Measurements from ENCODE around the gene PROCR. TPM values are rescaled to one million over a fixed set of nuclear protein-coding genes. Genes with fewer than 3 reads are reported as not detected.

PROCR gene
- total and polyA plus RNA-seq, 9 of the 15 experiments (the other 6 are each of a cell fraction or from before 2014, with no cell fraction given) = 1.6 to 7.1 (median 4.0) TPM

- TF ChIP-seq RBM14 (IDR thresholded peaks at IDR 0.05; ENCODE audit: borderline replicate concordance, insufficient read depth, low read depth, low read length) = no peak
- TF ChIP-seq CHD4 (IDR thresholded peaks at IDR 0.05; ENCODE audit: insufficient read depth, insufficient replicate concordance, low read depth, low read length, poor library complexity, severe bottlenecking) = no peak
- no peak for TF ChIP-seq RREB1 (CRISPR knock-in tag; IDR thresholded peaks at IDR 0.05)
- no peak for TF ChIP-seq KAT8 (IDR thresholded peaks at IDR 0.05; ENCODE audit: low read depth)
- no peak for TF ChIP-seq ZFPM2 (CRISPR knock-in tag; IDR thresholded peaks at IDR 0.05)
- TF ChIP-seq, protein P1, sequence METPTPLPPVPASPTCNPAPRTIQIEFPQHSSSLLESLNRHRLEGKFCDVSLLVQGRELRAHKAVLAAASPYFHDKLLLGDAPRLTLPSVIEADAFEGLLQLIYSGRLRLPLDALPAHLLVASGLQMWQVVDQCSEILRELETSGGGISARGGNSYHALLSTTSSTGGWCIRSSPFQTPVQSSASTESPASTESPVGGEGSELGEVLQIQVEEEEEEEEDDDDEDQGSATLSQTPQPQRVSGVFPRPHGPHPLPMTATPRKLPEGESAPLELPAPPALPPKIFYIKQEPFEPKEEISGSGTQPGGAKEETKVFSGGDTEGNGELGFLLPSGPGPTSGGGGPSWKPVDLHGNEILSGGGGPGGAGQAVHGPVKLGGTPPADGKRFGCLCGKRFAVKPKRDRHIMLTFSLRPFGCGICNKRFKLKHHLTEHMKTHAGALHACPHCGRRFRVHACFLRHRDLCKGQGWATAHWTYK (CRISPR knock-in tag; IDR thresholded peaks at IDR 0.05) = no peak
- no peak for TF ChIP-seq CHD2 (IDR thresholded peaks at IDR 0.05; ENCODE audit: low read depth, low read length)
- TF ChIP-seq SNIP1 (IDR thresholded peaks at IDR 0.05; ENCODE audit: low read depth) = peak; percentile 38; the same call in 1 of the 2 replicates
- no peak for TF ChIP-seq ETV6 (IDR thresholded peaks at IDR 0.05; ENCODE audit: borderline replicate concordance in 1 of 2, low read depth in 2 of 2, low read length in 1 of 2)
- no peak for TF ChIP-seq ETV6 (CRISPR knock-in tag; IDR thresholded peaks at IDR 0.05; ENCODE audit: borderline replicate concordance)
- TF ChIP-seq GATA2 (CRISPR knock-in tag; IDR thresholded peaks at IDR 0.05) = peak; percentile 64
- TF ChIP-seq MEF2D (tag; conservative IDR thresholded peaks at IDR 0.05; ENCODE audit: low read depth) = no peak
- peak; percentile 21 for TF ChIP-seq TBP (optimal IDR thresholded peaks at IDR 0.05; ENCODE audit: low read depth, low read length)
- no peak for TF ChIP-seq TFAM (CRISPR knock-in tag; conservative IDR thresholded peaks at IDR 0.05)
- no peak for TF ChIP-seq HIVEP1 (CRISPR knock-in tag; IDR thresholded peaks at IDR 0.05)
- no peak for TF ChIP-seq HNRNPL (IDR thresholded peaks at IDR 0.05; ENCODE audit: low read depth, low read length)
- TF ChIP-seq NR4A1 (CRISPR knock-in tag; IDR thresholded peaks at IDR 0.05) = no peak
- no peak for TF ChIP-seq NR4A1 (tag; IDR thresholded peaks at IDR 0.05)
- TF ChIP-seq MTF1 (CRISPR knock-in tag; IDR thresholded peaks at IDR 0.05; ENCODE audit: borderline replicate concordance) = no peak
- peak; percentile 88 for TF ChIP-seq SOX6 (IDR thresholded peaks at IDR 0.05)
- TF ChIP-seq MYNN (IDR thresholded peaks at IDR 0.05) = no peak
- TF ChIP-seq MYNN (CRISPR knock-in tag; IDR thresholded peaks at IDR 0.05) = no peak
- TF ChIP-seq SMAD4 (CRISPR knock-in tag; conservative IDR thresholded peaks at IDR 0.05) = 0 out of 2 replicates have a peak, but pooled peaks have one; percentile 60
These were observed 36.2 kb downstream of the PROCR start (continued) for GRCh38 chr20:35207950-35208611.
